Body of pancreas (tissue), 4 donors: ENCODE data around the gene P3H3.

Experiments used
- CTCF ChIP-seq, 7 experiments: fragments of 450-650 bp in 4 of 7; fragments of 200-600 bp in 3 of 7; sonication (generic) in 3 of 7; IDR thresholded peaks; one replicate each; pipeline ENCODE4 v1.5.1; 2016 to 2019; ENCODE audit warnings: antibody characterized with exemption in 7 of 7
- POLR2A ChIP-seq, 3 donors: fragments of 450-650 bp; IDR thresholded peaks; one replicate each; pipeline ENCODE4 v1.6.1; 2016; ENCODE audit warnings: antibody characterized with exemption in 3 of 3, mild to moderate bottlenecking in 2 of 3

GRCh38 chr12:6849427-6849826, 21.2 kb downstream of the P3H3 start:
- no peak for TF ChIP-seq CTCF (IDR thresholded peaks at IDR 0.05)
- no peak for TF ChIP-seq POLR2A (IDR thresholded peaks at IDR 0.05)
